Astrocyte (in vitro differentiated cells and primary cell): ENCODE results near the gene SCNN1A. TPM values are rescaled to one million over a fixed set of nuclear protein-coding genes. Genes with fewer than 3 reads are reported as not detected.

Experiments used
- total RNA-seq: library from RNA; stranded (reverse); gene quantifications from 2 replicates; pipeline ENCODE4 v1.2.1, GENCODE V29; 2021

Gene SCNN1A
- total RNA-seq, 1 donor from 2014 or later, result 1.3 TPM

Other genes starting within 250 kb of the SCNN1A start
- gene CD9, start 175.2 kb downstream of the SCNN1A start, total RNA-seq, result 46.0 and 52.2 TPM in 2 replicates
- 0.72 and 2.5 TPM in 2 replicates for gene PLEKHG6, start 64.9 kb downstream of the SCNN1A start, total RNA-seq
- gene TNFRSF1A, start 33.5 kb downstream of the SCNN1A start, total RNA-seq, result 118 and 128 TPM in 2 replicates
- 2.8 and 2.9 TPM in 2 replicates for gene LTBR, start 8.6 kb upstream of the SCNN1A start, total RNA-seq
- gene CD27, start 69.4 kb upstream of the SCNN1A start, total RNA-seq, result not detected in 2 replicates
- gene TAPBPL, start 76.5 kb upstream of the SCNN1A start, total RNA-seq, result 0.87 and 1.6 TPM in 2 replicates
- 21.0 and 23.1 TPM in 2 replicates for gene VAMP1, start 95.1 kb upstream of the SCNN1A start, total RNA-seq
- 192 and 202 TPM in 2 replicates for gene MRPL51, start 117.7 kb upstream of the SCNN1A start, total RNA-seq
- gene NCAPD2, start 118.5 kb upstream of the SCNN1A start, total RNA-seq, result 18.6 and 21.1 TPM in 2 replicates
- gene GAPDH, start 159.0 kb upstream of the SCNN1A start, total RNA-seq, result 5,151 and 5,167 TPM in 2 replicates
- gene IFFO1, start 180.5 kb upstream of the SCNN1A start, total RNA-seq, result 18.8 and 20.8 TPM in 2 replicates
- gene NOP2, start 192.7 kb upstream of the SCNN1A start, total RNA-seq, result 53.1 and 66.8 TPM in 2 replicates
- gene CHD4, start 231.8 kb upstream of the SCNN1A start, total RNA-seq, result 319 and 329 TPM in 2 replicates